Stimulated activated CD8-positive, alpha-beta memory T cell treated with anti-CD3 and anti-CD28 coated beads, Interleukin-7, amount 100 ng/mL, for 1 hour (primary cell): ENCODE measurements around the gene SORCS3.

Experiments
- DNase-seq, 2 donors: peaks; one replicate each; pipeline ENCODE4 v3.0.0-alpha.2; 2020; ENCODE audit warnings: low read depth in 2 of 2

Gene SORCS3

DNA sequence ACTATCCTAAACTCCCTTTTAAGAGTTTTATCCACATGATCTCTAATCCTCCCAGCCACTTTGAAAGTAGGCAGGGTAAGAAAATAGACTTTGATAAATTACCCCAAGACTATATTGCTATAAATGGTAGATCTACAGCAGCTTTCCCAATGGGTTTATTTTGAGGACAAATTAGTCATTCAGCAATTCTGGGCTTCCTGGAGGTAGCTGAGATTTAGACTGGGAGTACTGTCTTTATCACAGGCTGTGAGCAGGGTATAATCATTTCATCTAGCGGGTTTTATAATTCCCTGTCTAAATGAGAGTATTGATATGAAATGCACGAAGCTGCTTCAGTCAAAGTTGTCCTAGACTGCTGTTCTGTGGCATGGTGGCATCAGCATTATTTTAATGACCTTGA is 279.4 kb downstream of the SORCS3 start:
- DNase-seq: no peak

DNA sequence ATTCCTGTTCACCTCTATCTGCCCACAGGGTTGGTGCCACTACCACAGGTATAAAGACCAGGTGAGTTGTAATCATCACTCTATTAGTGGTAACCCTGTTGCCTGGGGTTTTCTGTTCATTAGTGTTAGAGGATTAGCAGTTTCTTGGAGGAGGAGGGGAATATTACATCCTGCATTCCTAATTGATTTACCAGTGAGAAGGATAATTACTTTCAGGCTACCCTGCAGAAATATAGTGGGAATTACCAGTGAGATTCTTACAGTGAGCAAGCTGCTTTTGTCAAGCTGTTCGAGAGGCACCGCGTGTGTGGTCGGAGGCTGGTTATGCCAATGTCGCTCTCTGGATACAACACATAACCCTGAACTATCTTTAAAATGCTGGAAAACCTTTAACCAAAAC is 280.7 kb downstream of the SORCS3 start:
- DNase-seq: no peak

DNA sequence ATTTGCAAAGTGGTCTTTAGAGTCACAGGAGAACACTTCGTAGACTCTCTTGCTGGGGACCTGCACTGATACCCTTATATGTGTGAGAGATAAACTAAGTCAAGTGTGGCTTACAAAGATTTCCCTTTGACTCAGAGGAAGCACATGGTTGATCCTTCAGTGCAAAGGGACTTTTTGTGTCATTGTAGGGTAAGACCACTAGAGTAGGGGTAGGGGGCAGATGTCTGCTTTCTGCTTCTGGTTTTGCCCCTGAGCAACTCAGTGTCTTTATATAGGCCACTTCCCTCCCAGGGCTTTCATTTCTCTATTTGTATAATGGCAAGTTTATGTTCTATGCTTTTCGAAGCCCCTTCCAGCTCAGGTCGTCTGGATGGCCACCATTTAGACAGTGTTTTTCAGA is 281.7 kb downstream of the SORCS3 start:
- no peak for DNase-seq

DNA sequence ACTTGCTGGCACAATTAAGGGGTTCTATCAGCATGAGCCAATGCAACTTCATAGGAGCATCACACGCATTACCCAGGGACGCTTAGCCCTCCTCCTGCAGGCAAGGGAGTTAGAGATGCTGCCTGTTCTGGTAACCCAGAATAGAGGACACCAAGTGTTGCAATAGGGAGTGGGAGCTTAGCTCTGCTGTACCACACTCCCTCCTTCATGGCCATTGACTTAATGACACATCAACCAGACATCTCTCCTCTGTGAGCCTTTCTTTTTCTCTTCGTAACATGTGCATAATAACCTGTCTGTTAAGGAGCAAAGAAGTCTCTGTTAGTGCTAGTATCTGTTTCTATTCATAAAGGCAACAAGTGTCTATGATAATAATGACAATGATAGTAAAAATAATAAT is 282.4 kb downstream of the SORCS3 start:
- DNase-seq: no peak

DNA sequence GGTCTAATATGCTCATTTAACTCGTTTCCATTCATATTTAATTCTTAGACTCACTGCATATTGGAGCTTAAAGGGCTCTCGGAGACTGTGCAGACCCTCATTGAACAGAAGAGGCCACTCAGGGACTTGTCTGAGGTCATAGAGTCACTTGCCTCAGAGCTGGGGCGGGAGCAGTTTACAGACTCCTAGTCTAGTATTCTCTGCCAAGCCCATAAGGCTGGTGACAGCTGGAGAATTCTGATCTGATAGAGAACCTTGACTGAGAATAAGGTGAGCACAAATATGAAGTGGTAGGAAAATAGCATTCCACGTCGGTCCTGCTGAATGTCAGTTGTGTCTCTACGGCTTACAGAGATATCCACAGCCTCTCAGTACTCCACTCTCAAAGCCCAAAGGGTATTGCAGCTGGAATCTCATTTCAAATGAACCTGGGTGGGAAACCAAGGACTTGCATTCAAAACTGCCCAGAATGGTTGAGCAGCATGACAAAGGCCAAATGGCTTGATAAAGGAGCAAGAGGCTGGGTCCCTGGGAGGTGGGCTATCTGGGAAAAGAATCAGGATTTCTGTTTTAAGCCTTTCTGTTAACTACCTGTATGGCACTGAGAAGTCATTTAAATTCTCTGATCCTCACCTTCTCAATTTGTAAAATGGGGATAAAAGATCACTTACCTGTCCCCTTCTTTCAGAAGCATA is 283.2 kb downstream of the SORCS3 start:
- DNase-seq: no peak

DNA sequence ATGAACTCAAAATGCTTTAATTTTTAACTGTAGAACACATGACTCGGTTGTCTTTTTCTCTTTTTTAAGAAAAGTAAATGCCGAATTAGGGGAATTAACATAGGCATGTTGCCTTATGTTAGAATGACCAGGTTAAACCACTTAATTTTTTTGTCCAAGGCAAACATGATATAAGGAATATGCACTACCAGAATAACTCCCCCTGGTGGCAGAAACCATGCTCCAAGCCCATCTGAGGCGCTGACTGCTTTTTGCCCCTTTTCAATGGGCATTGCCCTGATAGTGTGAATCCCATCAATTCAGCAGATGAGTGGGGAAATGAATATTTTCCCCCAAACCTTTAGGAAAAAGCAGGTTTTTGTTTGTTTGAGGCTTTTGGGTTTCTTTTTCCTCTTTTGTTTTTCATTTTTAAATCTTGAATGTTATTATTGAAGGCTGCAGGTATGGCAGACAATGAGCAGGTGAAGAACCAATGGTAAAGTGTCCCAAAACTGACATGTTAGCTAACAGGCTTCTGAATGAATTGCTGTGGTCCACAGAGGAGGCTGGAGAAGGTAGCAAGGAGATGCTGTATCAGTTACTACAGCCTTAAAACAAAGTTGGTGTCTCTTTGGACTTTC is 284.3 kb downstream of the SORCS3 start:
- no peak for DNase-seq

DNA sequence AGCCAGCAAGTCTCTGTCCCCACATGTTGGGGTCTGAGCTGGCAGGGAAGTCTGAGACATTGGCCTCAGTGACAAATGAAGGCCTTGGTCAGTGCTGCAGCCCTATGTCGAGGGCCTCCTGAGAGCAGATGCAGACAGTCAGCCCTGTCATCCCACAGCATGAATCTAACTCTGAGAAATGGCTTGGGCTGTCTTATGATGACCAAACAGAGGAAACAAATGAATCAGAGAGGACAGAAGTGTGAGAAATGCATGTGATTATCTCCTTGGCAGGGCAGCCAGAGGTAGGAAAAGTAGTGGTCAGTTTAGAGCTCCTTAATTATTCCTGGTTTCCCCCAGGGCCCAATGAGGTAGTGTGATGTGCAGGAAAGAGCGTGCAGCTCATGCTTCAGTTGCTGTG is 287.6 kb downstream of the SORCS3 start:
- no peak for DNase-seq

DNA sequence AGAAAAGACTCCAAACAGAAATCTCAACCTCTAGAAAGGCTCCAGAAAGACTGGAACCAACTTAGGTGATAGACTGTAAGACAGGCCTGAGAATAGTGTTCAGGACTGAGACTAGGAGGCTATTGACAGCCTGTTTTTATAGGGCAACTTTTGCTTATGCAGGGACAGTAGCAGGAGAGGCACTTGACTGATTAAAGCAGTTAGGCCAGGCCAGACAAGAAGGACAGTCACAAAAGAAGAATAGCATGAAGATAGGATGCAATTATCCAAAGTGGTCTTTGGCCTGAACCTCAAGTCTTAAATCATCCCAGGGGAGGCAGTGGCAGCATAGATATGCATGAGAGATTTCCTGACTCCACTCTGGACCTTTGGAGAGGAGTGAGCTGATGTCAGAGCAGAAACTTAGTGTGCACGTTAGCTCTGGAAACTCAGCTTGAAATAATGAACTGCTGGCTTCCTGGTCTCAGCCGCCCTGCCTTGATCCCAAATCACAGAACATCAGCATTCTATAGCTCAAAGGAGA is 290.6 kb downstream of the SORCS3 start:
- no peak for DNase-seq

DNA sequence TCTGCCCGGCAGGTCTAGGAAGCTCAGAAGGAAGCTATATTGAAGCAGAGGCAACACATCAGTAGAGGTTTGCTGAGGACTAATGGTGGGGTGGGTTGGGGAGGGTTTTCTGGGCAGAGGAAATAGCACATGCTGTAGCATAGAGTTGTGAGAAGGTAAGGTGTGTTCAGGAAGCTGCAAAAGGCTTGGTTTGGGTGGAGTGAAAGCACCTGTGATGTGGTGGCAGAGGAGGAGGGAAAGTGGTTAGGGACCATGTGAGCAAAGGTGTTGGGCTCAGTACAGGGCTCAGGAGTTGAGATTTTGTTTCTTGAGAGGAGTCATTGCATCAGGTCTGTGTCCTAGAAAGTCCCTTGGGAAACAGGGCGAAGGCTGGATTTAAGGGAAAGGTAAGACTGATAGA is 294.6 kb downstream of the SORCS3 start:
- no peak for DNase-seq

DNA sequence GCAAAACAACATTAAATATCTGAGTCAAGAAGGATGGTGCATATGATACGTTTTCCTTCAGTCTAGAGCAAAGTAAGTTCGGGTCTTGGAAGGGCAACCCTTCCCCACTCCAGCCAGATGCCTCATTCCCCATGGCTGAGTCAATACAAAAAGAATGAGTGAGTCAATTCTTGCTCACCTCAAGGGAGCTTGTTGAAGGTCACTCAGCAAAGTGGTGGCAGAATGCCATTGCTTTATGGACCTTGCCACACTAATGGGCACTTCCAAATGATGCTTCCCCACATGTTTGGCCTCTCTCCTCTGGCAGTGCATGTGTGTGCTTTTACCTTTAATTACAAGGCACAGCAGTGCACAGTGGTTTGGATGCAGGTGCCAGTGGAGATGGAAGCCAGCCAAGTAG is 296.5 kb downstream of the SORCS3 start:
- no peak for DNase-seq

DNA sequence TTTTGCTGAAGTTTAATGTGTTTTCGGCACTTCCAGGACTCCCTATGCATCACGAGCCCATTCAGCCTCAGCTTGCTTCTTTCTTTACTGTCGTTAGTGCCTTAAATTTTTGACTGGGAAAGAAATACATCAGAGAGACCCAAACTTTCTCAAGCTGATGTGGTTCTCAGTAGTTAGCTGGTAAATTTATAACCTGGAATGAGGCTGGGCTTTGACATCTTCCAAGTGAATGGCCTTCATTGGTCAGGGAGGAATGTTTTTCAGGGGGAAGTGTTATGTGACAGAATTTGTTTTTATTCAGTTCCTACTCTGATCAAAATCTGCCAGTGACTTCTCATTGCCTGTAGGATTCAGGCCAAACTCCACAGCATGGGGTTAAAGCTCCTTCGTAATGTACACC is 296.9 kb downstream of the SORCS3 start:
- no peak for DNase-seq

DNA sequence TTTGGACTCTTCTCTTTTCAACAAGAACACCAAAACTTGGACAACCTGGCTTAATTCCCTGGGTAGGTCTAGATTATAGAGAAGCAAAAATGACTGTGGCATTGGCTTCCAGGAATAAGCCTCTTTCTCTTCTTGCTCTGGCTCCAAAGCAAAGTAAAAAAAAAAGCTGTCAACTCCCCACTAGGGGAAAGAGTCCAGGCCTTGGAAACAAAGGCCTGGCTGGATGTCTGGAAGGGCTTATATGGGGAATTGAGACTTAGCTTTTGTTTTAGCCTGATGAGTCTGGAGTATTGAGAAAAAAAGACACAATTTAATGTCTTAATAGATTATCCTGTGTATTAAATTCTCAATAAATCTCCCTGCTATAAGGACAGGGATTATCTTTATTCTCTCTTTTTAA is 300.6 kb downstream of the SORCS3 start:
- DNase-seq: no peak

DNA sequence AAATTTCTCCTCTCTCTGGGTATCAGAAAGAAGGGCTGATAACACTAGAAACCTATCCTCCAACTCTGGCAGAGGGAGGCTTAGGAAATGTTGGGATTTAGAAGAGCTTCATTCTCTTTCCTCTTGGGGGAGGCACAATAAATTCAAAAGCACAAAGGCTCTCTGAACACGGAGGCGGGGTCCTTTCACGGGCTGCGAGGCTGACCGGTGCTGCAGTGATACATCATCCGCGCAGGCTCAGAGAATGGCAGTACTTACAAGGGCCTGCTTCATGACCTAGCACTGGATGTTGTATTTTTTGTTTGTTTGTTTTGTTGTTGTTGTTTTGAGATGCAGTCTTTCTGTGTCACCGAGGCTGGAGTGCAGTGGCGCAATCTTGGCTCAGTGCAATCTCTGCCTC is 306.2 kb downstream of the SORCS3 start:
- DNase-seq: no peak

DNA sequence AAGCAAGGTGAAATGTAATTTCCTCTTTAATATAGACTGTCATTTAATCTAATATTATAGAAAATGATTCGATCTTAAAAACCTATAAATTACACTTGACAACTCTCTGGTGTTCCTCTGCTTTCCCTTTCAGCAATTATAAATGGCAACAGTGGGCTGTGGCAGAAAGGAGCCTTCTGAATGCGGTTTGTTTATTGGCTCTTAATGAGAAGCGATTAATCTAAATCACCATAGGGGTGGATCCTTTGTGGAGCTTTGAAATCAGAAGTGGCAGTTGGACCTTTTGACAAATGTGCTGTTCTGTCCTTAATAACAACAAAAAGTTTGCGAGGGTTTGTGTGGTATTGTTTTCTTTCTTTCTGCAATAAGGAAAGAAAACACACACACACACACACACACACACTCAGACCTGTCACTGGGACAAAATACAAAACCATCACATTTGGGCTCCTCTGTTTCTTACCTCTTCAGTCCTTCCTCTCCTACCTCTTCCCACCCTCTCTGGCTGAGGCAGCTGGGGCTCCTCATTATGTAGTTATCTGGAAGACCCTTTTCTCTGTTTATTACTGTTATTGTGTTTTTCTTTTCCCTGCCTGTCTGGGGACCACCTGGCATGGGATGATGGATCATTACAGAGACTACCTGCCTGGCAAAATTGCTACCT is 316.2 kb downstream of the SORCS3 start:
- no peak for DNase-seq

DNA sequence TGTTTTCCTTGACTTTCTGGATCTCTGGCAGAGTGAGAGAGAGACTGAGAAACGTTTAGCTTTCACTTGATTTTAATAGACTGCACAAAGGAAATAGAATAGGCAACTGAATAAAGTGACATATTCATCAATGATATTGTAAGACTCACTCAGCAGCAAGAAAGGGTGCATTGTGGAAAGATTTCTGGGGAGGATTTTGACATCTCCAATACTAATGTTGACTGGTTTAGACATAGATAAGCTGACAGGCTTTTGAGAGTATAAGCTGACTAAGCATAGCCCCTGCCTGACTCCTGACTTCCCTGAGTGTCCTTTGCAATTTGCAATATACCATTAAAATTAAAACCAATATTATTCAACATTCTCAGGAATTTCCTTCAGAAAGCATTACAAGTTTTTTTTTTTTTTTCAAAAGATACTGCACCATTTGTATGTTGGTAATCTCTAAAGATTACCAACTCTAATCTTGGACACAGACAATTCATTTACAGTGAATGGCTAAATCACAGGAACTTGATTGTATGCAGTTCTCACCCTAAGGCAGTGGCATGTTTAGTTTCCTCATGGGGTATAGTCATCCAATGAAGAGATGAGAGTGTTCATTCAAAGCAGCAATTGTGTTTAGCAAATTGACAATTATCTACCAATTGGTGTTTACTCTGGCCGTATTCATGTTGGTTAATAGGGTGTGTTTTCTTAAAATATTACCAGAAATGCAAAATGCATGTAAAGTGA is 325.6 kb downstream of the SORCS3 start:
- DNase-seq: no peak

DNA sequence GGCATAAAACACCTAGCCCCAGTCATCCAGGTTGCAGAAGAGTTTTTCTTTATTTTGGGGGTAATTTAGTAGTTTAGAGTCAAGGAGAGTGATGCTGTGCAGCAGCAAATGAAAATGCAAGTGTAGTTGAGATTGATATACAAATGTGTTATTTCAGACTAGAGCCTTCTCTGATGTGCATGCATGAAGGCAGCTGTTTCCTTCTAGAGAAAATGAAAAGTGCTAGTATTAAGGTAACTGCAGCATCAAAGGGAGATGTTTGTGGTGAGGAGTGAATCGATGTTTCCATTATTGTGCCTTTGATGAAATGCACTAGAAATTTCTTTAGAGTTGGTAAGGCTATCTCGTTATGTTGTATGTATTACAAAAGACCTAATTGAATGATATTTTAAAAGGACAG is 339.3 kb downstream of the SORCS3 start:
- DNase-seq: no peak

DNA sequence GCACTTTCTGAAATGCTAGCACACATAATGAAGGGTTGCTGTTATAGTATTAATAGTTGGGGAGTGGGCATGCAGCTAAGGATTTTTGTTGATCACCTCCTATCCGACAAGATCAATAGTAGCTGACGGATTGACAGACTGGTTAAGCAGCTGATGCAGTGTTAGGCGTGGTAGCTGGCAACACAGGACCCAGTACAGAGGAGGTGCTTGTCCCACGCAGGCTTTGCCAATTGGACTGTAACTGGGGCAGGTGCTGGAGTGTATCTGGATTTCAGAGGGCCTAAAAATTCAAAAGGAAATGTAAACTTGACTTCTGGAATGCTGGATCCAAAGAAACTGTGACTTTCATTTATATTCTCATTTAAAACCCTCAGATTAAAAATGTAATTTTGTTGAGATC is 340.9 kb downstream of the SORCS3 start:
- no peak for DNase-seq

DNA sequence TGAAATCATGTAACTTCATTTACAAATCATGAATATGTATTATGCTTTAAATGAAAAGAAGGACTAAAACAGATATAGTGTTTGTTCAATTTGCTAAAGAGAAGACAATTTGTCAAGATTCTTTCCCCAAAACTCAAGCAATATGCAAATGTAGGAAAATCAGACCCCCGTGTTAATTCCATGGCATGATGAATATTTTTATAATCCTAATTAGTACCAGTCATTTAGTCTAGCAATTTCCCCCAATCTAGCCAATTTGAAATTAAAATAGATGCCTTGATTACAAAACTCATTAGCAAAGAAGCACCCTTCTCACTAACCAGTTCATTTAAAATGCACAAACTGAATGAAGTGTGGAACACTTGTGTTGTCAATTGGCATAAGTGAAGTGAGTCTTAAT is 347.6 kb downstream of the SORCS3 start:
- DNase-seq: no peak

DNA sequence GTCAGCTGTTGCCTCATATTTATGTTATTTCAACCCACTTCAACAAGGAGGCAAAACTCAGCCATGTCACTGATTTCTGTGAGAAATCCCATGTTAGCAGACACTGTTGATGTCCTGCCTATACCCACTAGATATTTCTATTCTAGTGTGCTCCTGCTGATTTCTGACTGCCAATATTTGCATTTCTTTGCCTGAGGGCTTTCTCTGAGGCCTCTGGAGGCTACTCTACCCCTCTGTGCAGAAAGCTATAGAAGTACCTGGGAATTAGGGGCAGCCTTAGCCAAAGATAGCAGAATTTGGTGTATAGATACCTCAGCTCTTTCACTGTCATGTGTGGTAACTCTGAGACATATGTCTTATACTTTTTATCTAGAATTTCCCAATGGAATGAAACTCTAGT is 348.8 kb downstream of the SORCS3 start:
- DNase-seq: no peak

DNA sequence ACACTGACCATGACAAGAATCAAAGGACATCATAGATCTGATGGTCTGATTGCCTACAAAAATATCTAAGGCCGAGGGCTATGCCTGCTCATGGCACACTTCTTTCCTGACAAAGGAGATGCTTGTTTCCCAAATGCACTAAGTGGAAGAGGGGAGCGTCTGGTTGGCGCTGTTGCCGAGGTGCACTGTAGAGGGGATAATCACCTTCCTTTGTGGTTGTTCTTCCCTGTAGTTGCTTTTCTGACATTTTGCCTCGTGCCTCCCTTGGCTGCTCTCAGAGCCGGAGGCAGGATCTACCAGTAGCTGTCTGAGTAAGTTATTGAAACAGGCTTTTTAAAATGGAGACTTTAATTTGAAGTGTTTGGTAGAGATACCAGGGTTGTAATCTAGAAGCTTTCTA is 352.0 kb downstream of the SORCS3 start:
- no peak for DNase-seq

DNA sequence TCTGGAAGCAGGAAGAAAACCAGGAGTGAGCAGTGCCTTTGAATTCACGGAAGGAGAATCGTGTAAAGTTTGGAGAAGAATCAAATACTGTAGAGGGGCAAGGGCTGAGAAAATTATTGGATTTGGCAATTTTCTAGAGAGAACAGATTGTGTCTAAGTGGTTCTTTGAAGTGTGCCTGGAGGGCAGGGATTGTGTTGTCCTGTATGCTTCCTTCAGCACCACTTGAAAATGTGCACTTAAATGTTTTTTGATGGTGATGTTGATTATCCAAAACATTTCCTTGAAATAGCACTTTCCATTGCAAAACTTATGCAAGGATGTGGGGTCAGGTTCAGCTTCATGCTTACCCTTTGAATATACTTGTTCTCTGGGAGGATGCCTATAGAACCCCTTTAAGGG is 360.2 kb downstream of the SORCS3 start:
- no peak for DNase-seq

DNA sequence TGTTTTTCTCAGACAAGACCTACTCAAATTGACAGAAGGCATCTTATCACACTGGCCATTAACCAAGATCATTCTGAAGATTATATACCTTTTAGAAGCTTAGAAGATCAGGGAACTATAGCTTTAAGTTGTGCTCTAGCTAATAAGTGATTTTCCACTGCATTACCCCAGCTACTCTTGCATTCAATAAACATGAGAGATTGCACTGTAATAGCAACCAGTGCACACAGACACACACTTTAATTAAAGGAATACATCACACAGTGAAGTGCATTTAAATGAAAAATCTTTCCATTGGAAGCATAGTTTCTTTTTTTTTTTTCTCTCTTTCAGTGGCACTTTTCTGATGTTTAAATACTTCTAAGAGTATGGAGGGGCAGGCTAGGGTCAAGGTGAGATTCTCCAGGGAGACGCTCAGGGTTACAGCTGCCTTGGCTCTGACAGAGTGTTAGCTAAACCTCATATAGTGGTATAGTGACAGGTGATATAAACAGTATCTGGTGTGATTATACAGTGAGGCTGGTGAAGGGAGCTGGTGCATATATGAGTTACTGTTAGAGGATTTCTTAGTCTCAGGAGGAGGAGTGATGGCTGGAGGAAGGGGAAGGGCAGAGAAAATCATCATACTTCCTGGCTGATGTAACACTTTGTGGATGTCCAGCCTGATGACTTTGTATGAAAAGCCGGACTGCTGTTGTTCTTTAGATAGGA is 369.5 kb downstream of the SORCS3 start:
- no peak for DNase-seq
